Upper lobe of left lung (tissue), 4 donors: Measurements from ENCODE around the gene ASB3.

Experiments
- CTCF ChIP-seq, 6 experiments: fragments of 450-650 bp in 4 of 6; fragments of 200-600 bp in 2 of 6; sonication (generic) in 2 of 6; IDR thresholded peaks; one replicate each; pipeline ENCODE4 v1.5.1; 2016 to 2019; ENCODE audit warnings: antibody characterized with exemption in 6 of 6
- POLR2AphosphoS5 ChIP-seq, 2 donors: sonication (generic); formaldehyde crosslinking; IDR thresholded peaks; one replicate each; pipeline ENCODE4 v1.5.1; 2017; ENCODE audit warnings: antibody characterized with exemption in 2 of 2

GRCh38 chr2:53631313-53632125, 155.2 kb downstream of the ASB3 start:
- TF ChIP-seq CTCF (IDR thresholded peaks at IDR 0.05) (no peak), POLR2AphosphoS5 (IDR thresholded peaks at IDR 0.05) (no peak)
